ENCODE measurements around the gene AFF3.

DNA sequence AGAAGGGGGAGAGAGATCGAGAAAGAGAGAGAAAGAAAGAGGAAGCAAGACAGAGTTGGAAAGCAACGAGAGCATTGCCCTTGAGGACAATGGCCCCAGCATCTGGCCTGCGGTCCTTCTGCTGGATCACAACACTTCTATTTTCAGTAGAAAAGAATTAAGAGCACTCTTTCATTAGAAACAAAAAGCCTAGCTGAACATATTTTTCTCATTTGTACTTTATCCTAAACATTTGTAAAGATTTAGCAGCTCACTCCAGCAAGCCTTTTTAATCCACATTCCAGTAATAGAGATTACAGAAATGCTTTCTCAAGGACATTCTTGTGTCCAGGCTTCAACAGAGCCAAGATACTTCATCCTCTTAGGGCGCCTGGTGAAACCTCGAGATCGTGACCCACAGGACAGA, 31.6 kb upstream of the AFF3 start:
- TF ChIP-seq CTCF (IDR thresholded peaks at IDR 0.05) (no peak), POLR2A (IDR thresholded peaks at IDR 0.05) (no peak)

Measured in uterus (tissue), 2 donors.